GM18907 (cell line): ENCODE data around the gene RNF114.

Source experiments
- ATAC-seq: cut with Tn5 transposase; IDR thresholded peaks from one replicate; pipeline ENCODE4 v1.9.1; 2021; ENCODE audit warnings: mild to moderate bottlenecking, moderate library complexity; ENCODE audit not compliant: unreplicated experiment

RNF114 gene

GRCh38 chr20:49904440-49905214 is 31.6 kb upstream of the RNF114 start:
- no peak for ATAC-seq

- ATAC-seq, result no peak
These were observed 30.6 kb upstream of the RNF114 start for GRCh38 chr20:49905415-49906091.

GRCh38 chr20:49906101-49906604 is 30.0 kb upstream of the RNF114 start:
- no peak for ATAC-seq

DNA sequence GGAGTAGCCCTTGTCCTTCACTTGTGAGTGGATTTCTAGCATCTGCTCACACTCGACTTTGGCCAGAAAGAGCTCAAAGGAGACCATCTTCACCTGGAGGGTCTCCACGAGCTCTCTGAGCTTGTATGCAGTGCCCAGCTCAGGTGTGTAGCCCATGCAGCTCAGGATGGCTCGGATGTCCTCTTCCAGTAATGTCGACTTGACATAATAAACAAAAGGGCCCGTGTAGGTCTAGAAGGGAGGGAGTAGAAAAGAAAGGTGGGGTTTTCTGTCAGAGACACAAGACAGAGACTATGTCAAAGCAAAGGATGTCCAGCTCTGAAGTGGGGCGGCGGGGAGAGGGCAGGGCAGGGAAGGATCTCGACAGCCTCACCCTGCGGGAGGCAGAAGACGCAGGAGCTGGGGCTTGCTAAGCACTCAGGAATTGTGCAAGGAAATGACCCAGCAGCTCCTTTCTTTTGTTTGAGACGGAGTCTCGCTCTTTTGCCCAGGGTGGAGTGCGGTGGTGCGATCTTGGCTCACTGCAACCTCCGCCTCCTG is 29.5 kb upstream of the RNF114 start:
- ATAC-seq, result no peak

GRCh38 chr20:49907405-49908257 is 28.6 kb upstream of the RNF114 start:
- ATAC-seq, result no peak

- ATAC-seq, result no peak
These were observed 28.0 kb upstream of the RNF114 start for GRCh38 chr20:49908258-49908565.

DNA sequence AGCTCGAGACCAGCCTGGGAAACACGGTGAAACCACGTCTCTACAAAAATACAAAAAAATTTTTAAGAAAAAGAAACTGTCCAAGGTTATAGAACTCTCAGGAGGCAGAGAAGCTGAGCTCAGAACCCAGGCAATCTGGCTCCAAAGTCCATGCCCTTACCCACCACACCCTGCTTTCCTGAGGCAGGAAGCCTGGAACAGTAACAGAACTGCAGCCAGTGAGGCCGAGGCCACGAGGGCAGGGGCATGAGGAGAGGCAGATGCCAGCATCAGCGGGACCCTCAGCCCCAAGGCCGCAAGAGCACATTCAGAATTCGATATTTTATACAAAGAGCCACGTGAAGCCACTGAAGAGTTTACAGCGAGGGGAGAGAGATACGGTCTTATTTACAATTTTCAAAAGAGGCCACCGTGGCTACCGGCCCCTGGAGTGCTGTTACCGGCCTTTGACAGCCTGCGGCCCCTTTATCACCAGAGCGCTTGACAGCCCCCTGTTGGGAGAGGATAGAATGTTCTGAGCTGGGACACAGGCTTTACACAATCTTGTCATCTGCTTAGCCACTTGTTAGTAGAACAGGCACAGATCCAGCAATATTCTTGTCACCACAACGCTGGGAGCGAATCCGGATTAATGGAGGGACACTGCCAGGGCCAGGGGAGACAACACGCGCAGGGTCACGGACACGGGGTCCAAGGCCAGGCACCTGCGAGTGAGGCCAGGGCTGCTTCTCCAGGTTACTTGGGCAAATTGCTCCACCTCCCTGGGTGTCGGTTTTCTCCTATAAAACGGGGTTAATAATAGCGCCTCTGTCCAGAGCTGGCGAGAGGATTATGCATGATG is 26.5 kb upstream of the RNF114 start:
- no peak for ATAC-seq

- no peak for ATAC-seq
These were observed 25.9 kb upstream of the RNF114 start for GRCh38 chr20:49910340-49910706.

DNA sequence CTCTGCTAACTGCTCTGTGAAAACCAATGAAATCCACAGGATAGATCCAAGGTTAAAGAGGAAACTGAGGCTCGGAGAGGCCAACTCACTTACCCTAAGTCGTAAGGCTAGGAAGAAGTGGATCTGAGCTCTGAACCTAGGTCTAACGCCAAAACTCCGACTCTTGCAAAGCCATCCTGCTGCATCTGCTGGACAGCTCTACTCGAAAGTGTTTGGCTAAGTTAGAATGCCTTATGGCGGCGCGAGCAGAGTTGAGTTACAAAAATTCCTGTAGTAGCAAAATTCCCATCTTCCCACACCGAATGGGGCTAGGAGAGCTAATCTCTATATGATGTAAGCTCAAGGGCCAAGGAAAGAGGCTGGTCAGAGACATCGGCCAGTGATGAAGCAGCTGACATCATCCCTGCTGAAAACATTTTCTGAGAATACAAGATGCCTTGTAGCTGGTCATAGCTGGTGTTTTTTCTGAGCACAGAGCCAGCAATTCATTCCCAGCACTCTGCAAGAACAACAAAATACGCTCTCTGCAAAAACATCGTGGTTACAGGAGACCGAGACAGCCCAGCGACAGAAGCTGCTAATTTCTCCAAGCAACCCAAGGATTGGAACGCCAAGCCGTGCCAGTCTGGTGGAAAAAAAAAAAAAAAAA is 22.7 kb upstream of the RNF114 start:
- no peak for ATAC-seq

DNA sequence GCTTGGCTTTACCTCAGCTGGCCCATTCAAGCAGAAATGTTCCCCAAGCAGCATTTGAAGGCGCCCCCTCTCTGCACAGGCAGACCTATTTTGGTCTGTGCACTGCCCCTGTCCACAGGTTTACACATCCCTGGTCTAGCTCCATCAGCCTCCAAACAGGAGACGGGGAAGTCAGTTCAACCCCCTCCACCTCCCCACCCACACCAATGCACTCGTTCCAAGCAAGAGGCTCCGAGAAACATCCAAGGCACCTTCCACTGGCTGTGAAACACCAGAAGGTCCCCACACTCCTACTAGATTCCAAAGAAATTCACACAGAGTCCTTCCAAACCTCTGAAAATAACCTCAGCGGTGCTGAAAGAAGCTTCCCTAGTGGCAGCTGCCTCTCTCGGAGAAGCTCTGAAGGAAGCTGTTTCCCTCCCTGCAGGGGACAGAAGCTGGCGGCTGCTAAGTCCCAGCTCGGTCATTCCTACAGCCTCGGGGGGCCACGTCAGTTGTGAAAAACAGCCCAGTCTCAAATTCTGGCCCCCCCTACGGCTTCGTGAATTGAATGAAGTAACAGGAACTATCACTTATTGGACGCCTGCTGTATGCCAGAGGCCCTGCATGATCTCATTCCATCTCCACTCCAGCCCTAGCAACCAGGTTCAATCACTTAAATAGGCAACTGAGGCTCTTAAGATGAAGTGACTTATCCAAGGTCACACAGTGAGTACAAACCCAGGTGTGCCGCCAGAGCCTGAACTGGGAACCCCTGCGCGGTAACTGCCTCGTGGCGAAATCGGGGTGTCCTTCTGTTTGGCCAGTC is 21.7 kb upstream of the RNF114 start:
- ATAC-seq, result peak; percentile 16

DNA sequence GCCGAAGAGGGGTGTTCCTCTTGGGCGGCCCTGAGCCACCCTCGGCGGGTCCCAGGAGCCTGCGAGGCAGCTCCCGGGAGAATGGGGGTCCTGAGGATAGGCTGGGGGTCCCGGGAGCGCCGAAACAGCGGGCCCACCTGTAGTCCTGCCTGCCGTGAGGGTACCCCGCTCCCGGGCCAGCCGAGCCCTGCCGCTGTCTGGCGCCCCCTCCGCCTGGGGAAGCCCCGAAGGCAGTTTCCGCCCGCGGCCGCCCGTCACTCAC is 21.1 kb upstream of the RNF114 start:
- peak; percentile 48 for ATAC-seq

- peak; percentile 86 for ATAC-seq
These were observed 20.6 kb upstream of the RNF114 start, which contains the start of gene SPATA2 for GRCh38 chr20:49915380-49916145. TSS of gene SPATA2 (minus strand) at chr20:49915529. CDS start at chr20:49908490, 7,039 bp downstream.

DNA sequence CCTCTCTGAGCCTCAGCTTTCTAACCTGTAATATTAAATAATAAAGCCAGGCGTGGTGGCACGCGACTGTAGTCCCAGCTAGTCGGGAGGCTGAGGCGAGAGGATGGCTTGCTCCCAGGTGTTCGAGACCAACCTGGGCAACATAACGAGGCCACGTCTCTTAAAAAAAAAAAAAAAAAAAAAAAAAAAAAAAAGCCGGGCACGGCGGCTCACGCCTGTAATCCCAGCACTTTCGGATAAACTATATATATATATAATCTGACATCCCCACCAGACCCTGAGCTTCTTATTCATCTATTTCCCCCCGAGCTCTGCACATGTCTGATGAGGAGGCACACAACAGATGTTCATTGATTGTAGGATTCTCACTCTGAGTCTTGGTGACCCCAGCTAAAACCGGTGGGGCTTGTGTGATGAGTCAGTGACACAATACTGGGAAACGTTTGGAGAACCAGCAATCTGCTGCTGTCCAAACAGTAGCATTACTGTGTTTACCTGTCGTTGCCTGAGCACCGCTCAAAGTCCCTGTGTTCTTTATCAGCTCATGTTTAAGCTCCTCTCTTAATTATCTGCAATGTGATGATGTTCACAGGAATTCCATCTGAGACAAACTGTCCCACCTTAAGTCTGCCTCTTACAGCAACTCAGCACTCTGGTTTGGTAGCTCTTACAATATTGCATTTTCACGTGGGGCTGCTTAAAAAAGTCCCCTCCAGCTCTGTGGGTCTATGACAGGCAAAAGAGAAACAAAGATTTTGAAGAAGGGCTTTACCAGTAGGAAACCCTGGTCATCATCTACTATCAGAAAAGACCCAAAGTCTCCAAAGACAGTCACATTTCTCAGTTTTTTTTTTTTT is 19.8 kb upstream of the RNF114 start:
- ATAC-seq, result no peak

DNA sequence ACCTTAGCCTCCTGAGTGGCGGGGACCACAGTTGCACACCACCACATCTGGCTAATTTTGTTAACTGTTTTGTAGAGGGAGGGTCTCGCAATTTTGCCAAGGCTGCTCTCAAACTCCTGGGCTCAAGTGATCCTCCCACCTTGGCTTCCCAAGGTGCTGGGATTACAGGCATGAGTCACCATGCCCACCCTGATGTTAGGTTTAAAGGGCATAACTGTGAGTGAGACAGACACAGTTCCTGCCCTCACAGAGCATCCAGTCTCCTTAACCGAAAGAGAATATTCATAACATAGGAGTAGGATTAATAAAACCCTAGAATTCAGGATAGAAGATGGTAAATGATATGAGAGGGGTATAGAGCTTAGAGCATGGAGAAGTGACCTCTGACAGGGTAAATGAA is 17.8 kb upstream of the RNF114 start:
- ATAC-seq, result no peak

- no peak for ATAC-seq
These were observed 17.2 kb upstream of the RNF114 start for GRCh38 chr20:49919009-49919408.

DNA sequence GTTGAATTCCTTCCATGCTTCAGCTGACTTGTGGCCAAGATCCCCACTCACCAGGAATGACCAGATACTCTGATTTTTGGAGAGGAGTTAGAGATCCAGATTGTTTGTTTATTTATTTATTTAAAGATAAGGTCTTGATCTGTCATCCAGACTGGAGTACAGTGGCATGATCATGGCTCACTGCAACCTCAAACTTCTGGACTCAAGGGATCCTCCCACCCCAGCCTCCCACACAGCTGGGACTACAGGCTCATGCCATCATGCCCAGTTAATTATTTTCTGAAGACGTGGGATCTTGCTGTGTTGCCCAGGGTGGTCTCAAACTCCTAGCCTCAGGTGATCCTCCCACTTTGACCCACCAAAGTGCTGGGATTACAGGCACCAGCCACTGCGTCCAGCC is 16.7 kb upstream of the RNF114 start:
- ATAC-seq, result no peak

DNA sequence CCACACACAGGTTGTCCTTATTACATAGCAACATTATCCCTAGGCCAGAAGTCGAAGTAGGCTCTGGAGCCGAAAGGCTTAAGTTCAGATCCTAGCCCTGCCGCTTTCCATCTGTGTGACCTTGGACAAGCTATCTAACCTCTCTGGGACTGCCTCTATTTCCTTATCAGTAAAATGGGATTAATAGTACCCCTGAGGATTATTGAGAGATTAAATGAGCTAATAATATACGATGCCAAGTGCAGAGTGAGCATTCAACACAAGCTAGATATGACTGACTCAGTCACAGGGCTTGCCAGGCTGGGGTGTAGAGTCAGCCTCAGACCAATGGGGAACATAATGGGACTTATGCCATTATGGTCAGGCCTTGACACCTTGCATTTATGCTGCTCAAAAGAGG is 11.9 kb upstream of the RNF114 start:
- no peak for ATAC-seq
